CD4-positive, alpha-beta T cell treated with Interleukin-4 for 1 hour (primary cell): ENCODE data around the gene PXT1.
"Not testable (repeated sequence)": the region's sequence is repeated elsewhere in the genome, so short reads cannot be mapped to it uniquely, and the experiment has no call there.

ENCODE experiments used
- DNase-seq, 2 donors: peaks; one replicate each; pipeline ENCODE4 v3.0.0-alpha.2; 2020 to 2022

The PXT1 gene

DNA sequence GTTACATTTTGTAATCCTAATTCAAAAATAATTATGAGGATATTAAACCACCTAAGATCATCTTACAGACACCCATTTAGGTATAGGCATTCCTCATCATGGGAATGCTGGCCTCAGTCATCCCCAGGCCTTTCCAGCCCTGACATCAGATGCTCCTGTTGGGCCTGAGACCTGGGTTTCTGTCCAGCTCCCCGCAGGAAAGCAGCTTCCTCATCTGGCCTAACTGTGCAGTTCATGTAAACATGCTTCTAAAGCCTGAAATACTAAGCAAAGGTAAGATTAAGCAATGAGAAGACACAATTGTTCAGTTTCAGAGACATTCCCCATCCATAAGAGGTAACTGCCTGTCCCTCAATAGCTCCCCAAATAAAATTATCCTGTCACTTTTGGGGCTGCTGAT is 74.2 kb downstream of the PXT1 start:
- no peak for DNase-seq

DNA sequence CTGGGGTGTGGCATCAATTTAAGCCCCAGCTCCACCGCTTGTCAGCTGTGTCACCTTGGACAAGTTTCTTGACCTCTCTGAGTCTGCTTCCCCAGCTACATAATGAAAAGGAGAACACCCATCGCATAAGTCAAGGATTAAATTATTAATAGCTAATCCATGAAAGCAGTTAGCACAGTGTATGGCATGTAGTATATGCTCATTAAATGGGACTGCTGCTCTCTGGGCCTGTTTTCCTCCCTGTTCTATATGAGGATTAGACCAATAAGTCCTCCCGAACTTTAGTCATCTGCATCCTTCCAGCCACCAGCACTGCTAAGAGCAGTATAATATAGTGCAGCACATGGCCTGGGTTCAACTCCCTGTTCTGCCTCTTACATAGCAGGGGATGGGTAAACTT is 74.9 kb downstream of the PXT1 start:
- DNase-seq: no peak

- DNase-seq: peak in 1 of 2 donors; percentile 32
Observed at GRCh38 chr6:36364669-36365479, 77.8 kb downstream of the PXT1 start.

DNA sequence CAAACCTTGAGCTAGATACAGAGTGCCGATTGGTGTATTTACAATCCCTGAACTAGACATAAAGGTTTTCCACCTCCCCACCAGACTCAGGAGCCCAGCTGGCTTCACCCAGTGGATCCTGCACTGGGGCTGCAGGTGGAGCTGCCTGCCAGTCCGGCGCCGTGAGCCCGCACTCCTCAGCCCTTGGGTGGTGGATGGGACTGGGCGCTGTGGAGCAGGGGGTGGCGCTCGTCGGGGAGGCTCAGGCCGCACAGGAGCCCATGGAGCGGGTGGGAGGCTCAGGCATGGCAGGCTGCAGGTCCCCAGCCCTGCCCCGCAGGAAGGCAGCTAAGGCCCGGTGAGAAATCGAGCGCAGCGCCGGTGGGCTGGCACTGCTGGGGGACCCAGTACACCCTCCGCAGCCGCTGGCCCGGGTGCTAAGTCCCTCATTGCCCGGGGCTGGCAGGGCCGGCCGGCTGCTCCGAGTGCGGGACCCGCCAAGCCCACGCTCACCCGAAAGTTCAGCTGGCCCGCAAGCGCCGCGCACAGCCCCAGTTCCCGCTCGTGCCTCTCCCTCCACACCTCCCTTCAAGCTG is 78.5 kb downstream of the PXT1 start:
- DNase-seq: not testable (repeated sequence)

GRCh38 chr6:36363371-36363752 is 79.3 kb downstream of the PXT1 start:
- DNase-seq: not testable (repeated sequence)

GRCh38 chr6:36362551-36363370 is 79.9 kb downstream of the PXT1 start:
- peak in 1 of 2 donors; percentile 35 for DNase-seq

GRCh38 chr6:36361071-36361470 is 81.6 kb downstream of the PXT1 start:
- DNase-seq: no peak

DNA sequence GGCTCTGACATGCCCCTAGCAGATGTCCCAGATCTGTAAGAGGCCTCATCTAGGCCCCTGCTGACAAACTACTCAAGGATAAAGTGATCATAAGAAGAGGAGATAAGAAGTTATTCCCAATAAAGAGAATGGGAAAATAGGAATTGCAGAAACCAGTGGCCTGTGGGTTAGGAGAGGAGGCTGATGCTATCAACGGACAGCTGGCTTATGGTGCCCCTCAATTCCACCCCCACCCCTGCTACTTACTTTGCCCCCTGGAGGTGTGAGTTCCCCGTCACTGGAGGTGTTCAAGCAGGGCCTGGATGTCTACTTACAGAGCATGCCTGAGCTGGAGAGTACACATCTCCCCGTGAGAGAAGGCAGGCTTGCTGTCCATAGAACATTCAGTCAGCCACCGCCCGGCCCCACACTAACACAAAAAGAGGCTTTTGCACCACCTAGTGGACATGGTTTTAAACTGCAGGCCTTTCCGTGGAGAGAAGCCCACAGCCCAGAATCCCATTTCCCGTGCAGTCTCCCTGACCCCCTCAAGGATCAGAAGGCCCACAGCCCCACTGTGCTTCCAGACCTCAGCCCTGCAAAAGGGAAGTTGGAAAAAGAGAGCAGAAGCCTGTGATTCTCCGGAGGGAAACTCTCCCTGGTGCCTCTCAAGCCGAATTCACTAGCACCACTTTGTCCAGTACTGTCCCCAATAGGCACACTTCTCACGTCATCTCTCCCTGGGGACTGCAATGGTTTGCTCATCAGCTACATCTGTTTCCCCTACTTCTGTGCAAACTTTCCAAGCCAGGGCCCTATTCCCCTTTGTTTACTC is 82.2 kb downstream of the PXT1 start:
- DNase-seq: peak; percentile 74 to 75

DNA sequence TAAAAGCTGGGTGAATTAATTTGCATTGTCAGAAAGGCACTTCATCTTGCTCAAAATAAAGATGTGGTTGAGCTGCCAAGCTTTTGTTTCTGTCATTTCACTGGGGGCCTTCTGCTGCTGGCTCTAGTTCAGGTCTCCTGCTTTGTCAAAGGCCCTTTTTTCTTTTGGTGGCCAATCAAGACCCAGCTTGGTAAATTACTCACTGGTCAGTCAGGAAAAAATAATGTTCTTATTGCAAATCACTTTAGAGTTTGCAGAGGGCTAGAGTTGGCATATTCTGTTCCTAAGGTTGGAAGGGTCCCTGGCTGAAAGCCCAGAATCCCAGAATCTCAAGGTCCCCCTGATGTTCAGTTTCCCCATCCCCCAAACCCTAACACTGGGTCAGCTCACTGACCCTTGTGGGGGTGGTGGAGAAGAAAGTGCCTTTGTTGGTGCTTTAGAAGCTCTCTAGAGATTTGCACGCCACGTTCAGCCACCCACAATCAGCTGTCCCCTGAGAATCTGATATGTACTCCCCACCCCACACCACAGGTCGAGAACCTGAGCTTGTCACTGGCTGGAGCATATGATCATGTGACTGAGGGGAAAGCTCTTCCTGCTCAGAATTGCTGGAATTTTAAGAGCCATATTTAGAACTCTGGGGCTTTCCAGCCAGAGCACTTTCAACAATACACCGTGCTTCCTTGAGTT is 84.3 kb downstream of the PXT1 start:
- no peak for DNase-seq

- DNase-seq: no peak
Observed at GRCh38 chr6:36357872-36358225, 84.8 kb downstream of the PXT1 start.

DNA sequence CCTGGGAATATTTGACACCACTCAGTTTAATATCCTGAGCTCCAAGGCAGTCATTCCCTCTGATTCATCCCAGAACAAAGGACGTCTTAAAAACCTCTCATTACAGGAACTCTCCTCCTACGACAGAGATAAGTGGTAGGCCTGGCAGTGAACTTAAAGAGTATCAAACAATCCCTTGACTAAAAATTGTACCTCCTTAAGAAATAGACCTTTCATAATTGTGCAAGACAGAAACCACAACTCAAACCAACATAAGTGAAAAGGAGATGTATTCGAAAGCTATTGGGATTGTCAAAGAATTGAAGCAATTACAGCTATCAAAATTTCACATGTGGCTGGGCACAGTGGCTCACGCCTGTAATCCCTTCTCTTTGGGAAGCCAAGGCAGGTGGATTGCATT is 86.8 kb downstream of the PXT1 start:
- DNase-seq: no peak

DNA sequence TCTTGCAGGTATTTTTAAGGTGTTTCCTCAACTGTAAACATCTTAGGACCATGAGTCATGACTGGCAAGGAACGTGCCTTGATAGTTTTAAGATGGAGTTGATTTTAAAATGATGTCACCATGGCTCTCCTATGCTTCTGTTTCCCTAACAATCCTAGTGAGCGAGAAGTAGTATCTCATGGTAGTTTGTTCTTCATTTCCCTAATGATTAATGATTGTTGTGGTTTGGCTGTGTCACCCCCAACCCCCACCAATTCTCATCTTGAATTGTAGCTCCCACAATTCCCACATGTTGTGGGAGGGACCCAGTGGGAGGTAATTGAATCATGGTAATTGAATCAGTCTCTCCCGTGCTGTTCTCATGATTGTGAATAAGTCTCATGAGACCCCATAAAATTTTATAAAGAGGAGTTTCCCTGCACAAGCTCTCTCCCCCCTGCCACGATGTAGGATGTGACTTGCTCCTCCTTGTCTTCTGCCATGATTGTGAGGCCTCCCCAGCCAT is 89.2 kb downstream of the PXT1 start:
- no peak for DNase-seq

- DNase-seq: no peak
Observed at GRCh38 chr6:36352477-36353157, 90.0 kb downstream of the PXT1 start.

- no peak for DNase-seq
Observed at GRCh38 chr6:36350681-36351571, 91.7 kb downstream of the PXT1 start.

GRCh38 chr6:36350082-36350481 is 92.6 kb downstream of the PXT1 start:
- no peak for DNase-seq

DNA sequence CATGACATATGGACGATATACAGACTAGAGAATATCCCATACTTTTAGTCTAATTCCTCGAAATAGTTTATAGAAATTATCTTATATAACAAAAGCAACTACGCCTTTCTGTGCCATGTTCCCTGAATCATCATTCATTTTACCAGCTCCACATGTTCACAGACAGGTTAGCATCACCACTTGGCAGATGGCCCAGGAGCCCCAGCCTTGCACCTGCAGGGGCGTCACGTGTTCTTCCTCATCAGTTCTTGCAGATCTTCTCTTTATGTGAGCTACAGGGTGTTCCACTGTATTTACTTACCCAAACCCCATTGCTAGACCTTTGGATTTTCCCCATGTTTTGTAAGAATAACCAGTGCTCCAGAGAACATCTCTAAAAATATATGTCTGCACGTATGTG is 93.4 kb downstream of the PXT1 start:
- DNase-seq: no peak

GRCh38 chr6:36347621-36348020 is 95.0 kb downstream of the PXT1 start:
- no peak for DNase-seq

DNA sequence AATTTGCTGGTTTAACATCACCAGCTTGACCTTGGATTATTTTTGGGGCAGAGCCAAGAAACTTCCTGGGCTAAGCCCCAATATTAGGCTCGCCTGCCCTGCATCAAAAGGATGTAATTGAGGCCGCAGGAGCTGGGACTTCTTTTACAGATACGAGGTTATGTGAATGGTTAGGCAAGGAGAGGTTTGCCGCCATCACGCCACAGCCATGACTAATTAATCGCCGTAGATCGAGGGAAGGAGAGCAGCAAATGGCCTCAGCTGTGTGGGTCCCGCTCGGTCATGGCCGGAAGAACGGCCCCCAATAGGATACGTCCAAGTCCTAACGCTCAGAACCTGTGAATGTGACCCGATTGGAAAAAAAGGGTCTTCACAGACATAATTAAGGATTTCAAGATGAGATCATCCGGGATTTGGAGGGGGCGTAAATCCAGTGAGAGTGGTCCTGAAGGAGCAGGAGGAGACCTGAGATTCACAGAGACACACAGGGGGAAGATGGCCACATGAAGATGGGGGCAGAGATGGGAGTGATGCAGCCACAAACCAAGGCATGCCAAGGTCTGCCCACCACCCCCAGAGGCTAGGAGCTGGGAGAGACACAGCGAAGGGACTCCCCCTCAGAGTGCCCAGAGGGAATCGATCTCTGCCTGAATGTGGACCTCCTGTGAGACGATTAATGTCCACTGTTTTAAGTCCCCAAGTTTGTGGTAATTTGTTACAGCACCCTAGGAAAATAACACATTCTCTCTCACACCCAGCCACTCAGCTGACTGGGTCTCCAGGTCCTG is 96.0 kb downstream of the PXT1 start:
- DNase-seq: no peak

- DNase-seq: no peak
Observed at GRCh38 chr6:36345681-36346466, 96.8 kb downstream of the PXT1 start.
